Colonic mucosa (tissue), 4 donors: Measurements from ENCODE around the gene GNB1L. TPM values are rescaled to one million over a fixed set of nuclear protein-coding genes. Genes with fewer than 3 reads are reported as not detected.

Source experiments
- DNase-seq: peaks from one replicate; pipeline ENCODE4 v3.0.0-alpha.2; 2020
- H3K27ac ChIP-seq: fragments of 200-600 bp; one replicate; pipeline ENCODE4 v1.8.0; 2021
- H3K27me3 ChIP-seq: fragments of 200-600 bp; one replicate; pipeline ENCODE4 v1.8.0; 2021
- H3K36me3 ChIP-seq: fragments of 200-600 bp; one replicate; pipeline ENCODE4 v1.8.0; 2021
- H3K4me1 ChIP-seq: fragments of 200-600 bp; one replicate; pipeline ENCODE4 v1.8.0; 2021; ENCODE audit warnings: mild to moderate bottlenecking
- H3K4me3 ChIP-seq: fragments of 200-600 bp; one replicate; pipeline ENCODE4 v1.8.0; 2021
- H3K9ac ChIP-seq, 2 donors: one replicate each; pipeline ENCODE4 v1.7.0; 2013; ENCODE audit warnings: control low read depth in 2 of 2, low read depth in 2 of 2, low read length in 2 of 2
- H3K9me3 ChIP-seq: fragments of 200-600 bp; one replicate; pipeline ENCODE4 v1.8.0; 2021
- intact Hi-C: fragments of 100-400 bp; cut with DNase I; formaldehyde crosslinking; loops from one replicate; pipeline ENCODE4 v1.14.1; 2022
- total RNA-seq, 2 donors: library from RNA; stranded (reverse); fragmentation: NEBNext Ultra II Directional in 1 of 2; extraction: Animal tissue kit (Norgen Biotek cat#: 25700) in 1 of 2; gene quantifications; one replicate each; pipeline ENCODE4 v1.2.1, GENCODE V29; 2021
- TF ChIP-seq, protein P1 (sequence below): fragments of 200-600 bp; IDR thresholded peaks from one replicate; pipeline ENCODE4 v1.8.0; 2022; ENCODE audit warnings: antibody characterized with exemption, mild to moderate bottlenecking
- donor health status: healthy.
- donor health status: DM: no; HTN: no; CAD: no.
- donor health status: DM: no; HTN: no; CAD: no.

The GNB1L gene
- total RNA-seq, 2 donors from 2014 or later: 4.4 to 10.2 TPM

DNA sequence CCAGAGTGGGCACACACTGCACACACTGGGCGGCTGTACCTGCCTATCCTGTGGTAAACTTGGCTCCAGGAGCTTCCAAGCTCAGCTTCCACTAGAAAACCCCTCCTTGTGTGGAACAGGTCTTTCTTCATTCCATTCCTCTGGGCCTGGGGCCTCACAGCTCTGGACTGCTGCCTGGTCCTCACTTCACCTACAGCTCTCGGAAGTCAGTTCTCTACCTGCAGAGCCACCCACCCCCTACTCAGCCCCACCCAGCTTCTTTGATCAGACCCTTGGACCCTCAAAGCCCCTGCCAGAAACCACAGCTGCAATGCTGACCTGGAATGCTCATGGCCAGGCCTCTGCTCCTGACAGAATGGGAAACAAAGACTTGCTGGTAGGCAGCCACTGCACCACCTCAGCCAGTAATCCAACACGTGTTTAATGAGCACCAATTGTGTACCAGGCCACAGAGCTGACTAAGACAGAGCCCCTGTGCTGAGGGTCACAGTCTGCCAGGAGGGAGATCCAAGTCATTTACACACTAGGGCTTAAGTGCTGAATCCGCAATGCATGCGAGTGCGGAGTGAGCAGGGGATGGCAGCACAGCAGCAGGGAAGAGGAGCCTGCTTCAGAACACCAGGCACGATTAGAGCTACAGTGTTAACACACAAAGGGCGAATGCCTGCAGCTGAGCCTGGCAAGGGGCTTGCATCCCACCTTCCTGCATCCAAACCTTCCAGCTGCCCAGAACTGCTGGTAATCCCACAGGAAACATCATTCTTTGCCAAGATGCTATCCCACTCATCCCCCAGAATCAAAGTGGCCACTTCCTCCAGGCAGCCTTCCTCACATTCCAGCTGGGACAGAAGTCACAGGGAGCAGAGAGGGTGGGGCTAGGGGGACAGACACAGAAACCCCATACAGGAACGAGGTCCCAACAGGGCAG, 4.6 kb downstream of the GNB1L start:
- H3K27ac ChIP-seq: no peak overlapping the region
- peaks cover 12% of the 10 kb centered on the region for H3K4me1 ChIP-seq
- no peak overlapping the region for H3K9ac ChIP-seq
- intact Hi-C loops: no loop called here
- no peaks in the 10 kb centered on the region for H3K27me3 ChIP-seq
- TF ChIP-seq, protein P1, sequence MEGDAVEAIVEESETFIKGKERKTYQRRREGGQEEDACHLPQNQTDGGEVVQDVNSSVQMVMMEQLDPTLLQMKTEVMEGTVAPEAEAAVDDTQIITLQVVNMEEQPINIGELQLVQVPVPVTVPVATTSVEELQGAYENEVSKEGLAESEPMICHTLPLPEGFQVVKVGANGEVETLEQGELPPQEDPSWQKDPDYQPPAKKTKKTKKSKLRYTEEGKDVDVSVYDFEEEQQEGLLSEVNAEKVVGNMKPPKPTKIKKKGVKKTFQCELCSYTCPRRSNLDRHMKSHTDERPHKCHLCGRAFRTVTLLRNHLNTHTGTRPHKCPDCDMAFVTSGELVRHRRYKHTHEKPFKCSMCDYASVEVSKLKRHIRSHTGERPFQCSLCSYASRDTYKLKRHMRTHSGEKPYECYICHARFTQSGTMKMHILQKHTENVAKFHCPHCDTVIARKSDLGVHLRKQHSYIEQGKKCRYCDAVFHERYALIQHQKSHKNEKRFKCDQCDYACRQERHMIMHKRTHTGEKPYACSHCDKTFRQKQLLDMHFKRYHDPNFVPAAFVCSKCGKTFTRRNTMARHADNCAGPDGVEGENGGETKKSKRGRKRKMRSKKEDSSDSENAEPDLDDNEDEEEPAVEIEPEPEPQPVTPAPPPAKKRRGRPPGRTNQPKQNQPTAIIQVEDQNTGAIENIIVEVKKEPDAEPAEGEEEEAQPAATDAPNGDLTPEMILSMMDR: no peak
- H3K36me3 ChIP-seq: no peaks in the 10 kb centered on the region
- no peaks in the 10 kb centered on the region for H3K9me3 ChIP-seq
- no peak for DNase-seq
- H3K4me3 ChIP-seq: no peak overlapping the region

DNA sequence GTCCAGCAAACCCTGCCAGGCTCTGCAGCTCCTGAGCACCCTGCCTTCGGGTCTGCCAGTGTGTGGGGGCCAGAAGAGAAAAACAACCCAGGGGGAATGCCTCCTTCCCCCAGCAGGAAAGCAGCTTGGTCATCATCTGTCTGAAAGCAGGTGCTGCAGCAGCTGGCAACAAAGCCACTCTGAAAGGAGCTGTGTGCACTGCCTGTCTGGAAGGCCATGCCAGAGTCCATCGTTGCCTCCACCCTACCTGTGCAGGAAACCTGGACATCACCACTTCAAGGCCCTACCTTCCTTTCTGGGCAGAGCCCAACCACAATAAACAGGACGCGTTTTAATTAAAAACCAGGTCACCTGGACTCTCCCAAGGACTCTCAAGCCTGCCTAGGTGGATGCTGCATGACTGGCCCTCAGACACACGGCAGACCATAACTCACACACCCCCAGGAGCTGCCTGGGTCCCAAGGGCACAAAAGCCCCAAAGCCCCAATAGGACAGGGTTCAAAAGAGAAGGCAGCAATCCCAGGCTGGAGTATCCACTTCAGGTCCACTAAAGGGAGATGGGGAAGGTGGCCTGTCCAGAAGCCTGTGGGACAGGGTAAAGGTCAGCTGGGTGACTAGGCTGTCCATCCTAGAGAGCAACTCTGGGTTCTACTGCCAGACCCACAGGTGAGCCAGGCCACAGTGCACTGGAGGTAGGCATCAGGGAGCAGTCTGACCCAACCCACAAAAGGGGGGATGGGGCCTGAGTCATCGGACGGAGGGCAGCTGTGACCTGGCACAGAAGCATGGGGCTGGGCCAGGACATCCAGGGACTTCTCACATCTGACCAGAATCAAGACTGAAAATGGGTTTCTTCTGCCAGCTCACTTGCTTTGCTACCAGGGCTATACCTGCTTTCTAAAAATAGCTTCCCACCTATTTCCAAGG, 6.1 kb downstream of the GNB1L start:
- H3K4me1 ChIP-seq: peaks cover 10% of the 10 kb centered on the region
- TF ChIP-seq, protein P1: no peak
- H3K9ac ChIP-seq: no peak overlapping the region
- no peaks in the 10 kb centered on the region for H3K9me3 ChIP-seq
- DNase-seq: peak; percentile 24
- intact Hi-C loops: no loop called here
- H3K27me3 ChIP-seq: no peaks in the 10 kb centered on the region
- H3K27ac ChIP-seq: no peak overlapping the region
- no peak overlapping the region for H3K4me3 ChIP-seq
- no peaks in the 10 kb centered on the region for H3K36me3 ChIP-seq

DNA sequence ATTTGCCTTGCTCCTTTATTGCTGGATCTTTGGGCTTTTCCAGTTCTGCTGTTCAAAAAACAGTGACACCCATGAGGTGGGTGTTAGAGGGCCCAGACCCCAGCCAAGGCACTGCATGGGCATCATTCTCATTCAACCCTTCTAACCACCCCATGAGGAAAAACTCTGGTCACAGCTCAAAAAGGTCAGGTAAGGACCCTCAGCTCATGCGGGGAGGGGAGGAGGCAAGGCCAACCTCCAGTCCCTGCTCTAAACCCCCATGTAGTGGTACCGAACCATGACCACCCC, 7.4 kb downstream of the GNB1L start:
- H3K4me1 ChIP-seq: no peaks in the 10 kb centered on the region
- no peak overlapping the region for H3K9ac ChIP-seq
- H3K4me3 ChIP-seq: no peak overlapping the region
- intact Hi-C loops: no loop called here
- H3K9me3 ChIP-seq: no peaks in the 10 kb centered on the region
- no peak for DNase-seq
- H3K27me3 ChIP-seq: no peaks in the 10 kb centered on the region
- no peak overlapping the region for H3K27ac ChIP-seq
- no peaks in the 10 kb centered on the region for H3K36me3 ChIP-seq
- TF ChIP-seq, protein P1: no peak

DNA sequence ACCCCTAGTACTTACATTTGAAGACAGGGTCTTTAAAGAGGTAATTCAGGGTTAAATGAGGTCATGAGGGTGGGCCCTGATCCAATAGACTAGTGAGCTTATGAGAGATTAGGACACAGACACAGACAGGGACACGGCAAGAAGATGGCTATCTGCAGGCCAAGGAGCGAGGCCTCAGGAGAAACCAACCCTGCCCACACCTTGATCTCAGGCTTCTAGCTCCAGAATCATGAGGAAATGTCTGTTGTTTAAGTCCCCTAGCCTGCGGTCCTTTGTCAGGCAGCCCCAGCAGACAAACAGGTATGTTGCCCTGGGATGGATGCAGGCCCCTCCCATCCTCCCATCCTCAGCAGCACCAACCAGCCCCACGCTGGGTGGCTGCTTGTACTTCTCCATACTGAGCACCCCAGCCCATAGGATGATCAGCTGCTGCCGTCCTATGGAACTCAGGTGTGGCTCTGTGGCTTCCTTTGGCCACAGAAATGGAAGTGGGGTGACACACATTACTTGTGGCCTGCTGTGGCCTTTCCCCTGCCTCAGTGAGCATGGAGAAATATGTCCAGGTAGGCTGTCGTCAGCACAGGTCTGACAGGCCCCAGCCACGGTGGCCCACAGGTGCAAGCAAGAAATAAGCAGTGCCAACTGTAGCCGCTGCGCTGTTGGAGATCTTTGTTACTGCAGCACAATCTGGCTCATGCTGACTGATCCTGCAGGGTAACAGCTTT, 7.9 kb downstream of the GNB1L start:
- no peak for DNase-seq
- no peak overlapping the region for H3K9ac ChIP-seq
- no peaks in the 10 kb centered on the region for H3K9me3 ChIP-seq
- H3K4me3 ChIP-seq: no peak overlapping the region
- H3K27me3 ChIP-seq: no peaks in the 10 kb centered on the region
- TF ChIP-seq, protein P1: no peak
- H3K36me3 ChIP-seq: no peaks in the 10 kb centered on the region
- H3K27ac ChIP-seq: no peak overlapping the region
- no peaks in the 10 kb centered on the region for H3K4me1 ChIP-seq
- intact Hi-C loops: no loop called here

DNA sequence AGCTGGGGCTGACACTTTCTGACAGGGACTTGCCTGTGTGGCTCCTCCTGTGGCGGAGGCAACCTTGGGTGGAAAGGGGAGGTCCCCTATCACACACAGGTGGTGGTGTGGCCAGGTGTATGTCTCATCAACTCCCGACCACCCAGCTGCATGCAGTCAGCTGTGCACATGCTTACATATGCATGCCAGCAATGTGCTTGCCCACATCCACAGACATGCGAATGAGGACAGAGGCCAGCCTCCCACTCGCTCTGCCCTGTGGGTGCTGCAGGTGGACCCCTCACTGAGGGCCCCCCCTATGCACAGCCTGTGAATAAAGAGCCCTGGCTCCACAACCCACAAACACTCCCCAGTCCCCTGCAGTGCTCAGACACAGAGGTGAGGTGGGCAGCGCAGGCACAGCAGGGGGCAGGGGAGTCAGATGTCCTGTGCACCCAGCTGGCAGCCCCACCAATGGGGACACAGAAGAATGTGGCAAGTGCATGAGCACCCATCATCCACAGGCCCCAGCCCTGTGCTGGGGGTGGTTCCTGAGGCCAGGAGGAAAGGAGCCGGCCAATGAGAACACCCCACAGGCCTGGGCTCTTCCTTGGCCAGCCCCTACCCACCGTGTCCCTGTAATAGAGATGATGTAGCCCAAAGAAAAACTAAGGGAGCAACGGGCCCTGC, 9.5 kb downstream of the GNB1L start:
- H3K9me3 ChIP-seq: no peaks in the 10 kb centered on the region
- DNase-seq: no peak
- intact Hi-C loops: no loop called here
- H3K36me3 ChIP-seq: no peaks in the 10 kb centered on the region
- TF ChIP-seq, protein P1: no peak
- no peak overlapping the region for H3K4me3 ChIP-seq
- no peaks in the 10 kb centered on the region for H3K4me1 ChIP-seq
- H3K27ac ChIP-seq: no peak overlapping the region
- no peaks in the 10 kb centered on the region for H3K27me3 ChIP-seq
- no peak overlapping the region for H3K9ac ChIP-seq
